BE2C (cell line): ENCODE measurements around the gene FAM240A.

Experiments used
- DNase-seq: peaks from one replicate; pipeline ENCODE4 v3.0.0-alpha.2; 2020
- H3K27me3 ChIP-seq: fragments of 250-450 bp; sonication (Bioruptor Pico); 2 replicates; pipeline ENCODE4 v1.5.1; 2020; ENCODE audit warnings: mild to moderate bottlenecking
- H3K36me3 ChIP-seq: fragments of 250-450 bp; sonication (Bioruptor Pico); 2 replicates; pipeline ENCODE4 v1.5.1; 2020; ENCODE audit warnings: mild to moderate bottlenecking
- H3K4me1 ChIP-seq: fragments of 250-450 bp; sonication (Bioruptor Pico); 2 replicates; pipeline ENCODE4 v1.5.1; 2020
- H3K4me3 ChIP-seq: 2 replicates; pipeline ENCODE4 v1.5.1; 2011; ENCODE audit warnings: low read depth, low read length
- H3K9me3 ChIP-seq: fragments of 250-450 bp; sonication (Bioruptor Pico); 2 replicates; pipeline ENCODE4 v1.5.1; 2020
- CTCF ChIP-seq: IDR thresholded peaks from 2 replicates; pipeline ENCODE4 v1.5.1; 2012; ENCODE audit warnings: mild to moderate bottlenecking, low read depth, low read length

The FAM240A gene

GRCh38 chr3:46665763-46666452 lies 53.6 kb downstream of the FAM240A start:
- no peaks in the 10 kb centered on the region for H3K9me3 ChIP-seq
- H3K4me1 ChIP-seq: no peaks in the 10 kb centered on the region
- no peak overlapping the region for H3K4me3 ChIP-seq
- DNase-seq: no peak
- H3K27me3 ChIP-seq: no peaks in the 10 kb centered on the region
- H3K36me3 ChIP-seq: no peaks in the 10 kb centered on the region
- no peak for TF ChIP-seq CTCF

GRCh38 chr3:46666453-46666845 lies 54.1 kb downstream of the FAM240A start:
- no peak for DNase-seq
- no peak for TF ChIP-seq CTCF
- Histone ChIP-seq H3K27me3 (no peaks in the 10 kb centered on the region), H3K4me3 (no peak overlapping the region), H3K36me3 (no peaks in the 10 kb centered on the region), H3K4me1 (no peaks in the 10 kb centered on the region), H3K9me3 (no peaks in the 10 kb centered on the region)

- no peak for TF ChIP-seq CTCF
- no peak overlapping the region for H3K4me3 ChIP-seq
- no peaks in the 10 kb centered on the region for H3K27me3 ChIP-seq
- H3K9me3 ChIP-seq: no peaks in the 10 kb centered on the region
- H3K4me1 ChIP-seq: no peaks in the 10 kb centered on the region
- DNase-seq: peak; percentile 2
- H3K36me3 ChIP-seq: no peaks in the 10 kb centered on the region
These were observed 54.8 kb downstream of the FAM240A start for GRCh38 chr3:46667061-46667621.

- H3K9me3 ChIP-seq: no peaks in the 10 kb centered on the region
- no peak for TF ChIP-seq CTCF
- H3K4me1 ChIP-seq: no peaks in the 10 kb centered on the region
- H3K4me3 ChIP-seq: no peak overlapping the region
- H3K36me3 ChIP-seq: no peaks in the 10 kb centered on the region
- peak; percentile 1 for DNase-seq
- H3K27me3 ChIP-seq: no peaks in the 10 kb centered on the region
These were observed 55.3 kb downstream of the FAM240A start for GRCh38 chr3:46667657-46668056.

- Histone ChIP-seq H3K27me3 (no peaks in the 10 kb centered on the region), H3K9me3 (no peaks in the 10 kb centered on the region), H3K4me3 (no peak overlapping the region), H3K36me3 (no peaks in the 10 kb centered on the region), H3K4me1 (no peaks in the 10 kb centered on the region)
- no peak for TF ChIP-seq CTCF
- DNase-seq: peak; percentile 2
These were observed 55.8 kb downstream of the FAM240A start for GRCh38 chr3:46668116-46668515.

- DNase-seq: no peak
- Histone ChIP-seq H3K4me1 (no peaks in the 10 kb centered on the region), H3K27me3 (no peaks in the 10 kb centered on the region), H3K9me3 (no peaks in the 10 kb centered on the region), H3K36me3 (no peaks in the 10 kb centered on the region), H3K4me3 (no peak overlapping the region)
- no peak for TF ChIP-seq CTCF
These were observed 56.3 kb downstream of the FAM240A start for GRCh38 chr3:46668591-46668990.
